Activated CD4-positive, alpha-beta memory T cell treated with anti-CD3 and anti-CD28 coated beads for 36 hours (primary cell): Measurements from ENCODE around the gene OOSP4A. TPM values are rescaled to one million over a fixed set of nuclear protein-coding genes. Genes with fewer than 3 reads are reported as not detected.

Source experiments
- CTCF ChIA-PET: fragments of 350-600 bp; sonication (Branson Sonifier 250); formaldehyde crosslinking; loops from one replicate; lab custom pipeline; 2021; ENCODE audit warnings: antibody characterized with exemption, inconsistent platforms; lab: Charles Lee
- POLR2A ChIA-PET: fragments of 350-600 bp; sonication (Branson Sonifier 250); formaldehyde crosslinking; loops from one replicate; lab custom pipeline; 2021; ENCODE audit warnings: antibody characterized with exemption; lab: Charles Lee
- DNase-seq: peaks from one replicate; pipeline ENCODE4 v3.0.0-alpha.2; 2020
- H3K27ac Mint-ChIP-seq: one replicate; pipeline ENCODE4 v1.8.0; 2021; ENCODE audit warnings: mixed read lengths
- H3K27me3 Mint-ChIP-seq: one replicate; pipeline ENCODE4 v1.8.0; 2021; ENCODE audit warnings: mixed read lengths
- H3K36me3 Mint-ChIP-seq: one replicate; pipeline ENCODE4 v1.8.0; 2021; ENCODE audit warnings: mixed read lengths
- H3K4me1 Mint-ChIP-seq: one replicate; pipeline ENCODE4 v1.8.0; 2021; ENCODE audit warnings: low read depth, mixed read lengths
- H3K4me3 Mint-ChIP-seq: one replicate; pipeline ENCODE4 v1.8.0; 2021; ENCODE audit warnings: mild to moderate bottlenecking, mixed read lengths
- H3K9me3 Mint-ChIP-seq: one replicate; pipeline ENCODE4 v1.8.0; 2021; ENCODE audit warnings: mixed read lengths
- intact Hi-C: fragments of 100-400 bp; cut with micrococcal nuclease; formaldehyde crosslinking; loops from one replicate; pipeline ENCODE4 v1.15.1; 2023
- total RNA-seq, 2 experiments: library from RNA; stranded (reverse); gene quantifications; one replicate each; pipeline ENCODE4 v1.2.3, GENCODE V29; 2021

Gene OOSP4A
- not detected for total RNA-seq

- intact Hi-C loops: no loop called here
- CTCF ChIA-PET: no interaction called here
- no peak for DNase-seq
- POLR2A ChIA-PET: no interaction called here
- no peaks in the 10 kb centered on the region for H3K4me1 Mint-ChIP-seq
- peaks cover 6% of the 10 kb centered on the region for H3K27me3 Mint-ChIP-seq
- no peak within 1 kb of the TSS for H3K4me3 Mint-ChIP-seq
- H3K27ac Mint-ChIP-seq: no peak within 1 kb of the TSS
- no peaks in the 10 kb centered on the region for H3K36me3 Mint-ChIP-seq
- H3K9me3 Mint-ChIP-seq: no peaks in the 10 kb centered on the region
Observed at GRCh38 chr11:59963733-59964132, at the start of gene OOSP4A. Gene OOSP4A (plus strand): TSS chr11:59964033. CDS start chr11:59964033, 0 bp downstream.

- Mint-ChIP-seq H3K27me3 (peaks cover 2% of the 10 kb centered on the region), H3K4me1 (no peaks in the 10 kb centered on the region), H3K36me3 (peaks cover 12% of the 10 kb centered on the region), H3K4me3 (no peak overlapping the region), H3K27ac (no peak overlapping the region), H3K9me3 (peaks cover 41% of the 10 kb centered on the region)
- no peak for DNase-seq
- intact Hi-C loops: loop anchor here (2.0 kb wide), 1 partner anchor 164 kb away; the partner anchor contains the start of gene STX3
- ChIA-PET POLR2A (interaction anchor here (1.1 kb wide), 1 partner anchor 165 kb away, joined by 3 read pairs; no protein-coding TSS in a partner anchor), CTCF (interaction anchor here (0.6 to 1.9 kb wide), 13 partner anchors 11 to 164 kb away, joined by 3 to 27 read pairs (median 5); partner anchors contain the start of genes MRPL16 and STX3)
Observed at GRCh38 chr11:59918480-59918879, 45.4 kb upstream of the OOSP4A start.

DNA sequence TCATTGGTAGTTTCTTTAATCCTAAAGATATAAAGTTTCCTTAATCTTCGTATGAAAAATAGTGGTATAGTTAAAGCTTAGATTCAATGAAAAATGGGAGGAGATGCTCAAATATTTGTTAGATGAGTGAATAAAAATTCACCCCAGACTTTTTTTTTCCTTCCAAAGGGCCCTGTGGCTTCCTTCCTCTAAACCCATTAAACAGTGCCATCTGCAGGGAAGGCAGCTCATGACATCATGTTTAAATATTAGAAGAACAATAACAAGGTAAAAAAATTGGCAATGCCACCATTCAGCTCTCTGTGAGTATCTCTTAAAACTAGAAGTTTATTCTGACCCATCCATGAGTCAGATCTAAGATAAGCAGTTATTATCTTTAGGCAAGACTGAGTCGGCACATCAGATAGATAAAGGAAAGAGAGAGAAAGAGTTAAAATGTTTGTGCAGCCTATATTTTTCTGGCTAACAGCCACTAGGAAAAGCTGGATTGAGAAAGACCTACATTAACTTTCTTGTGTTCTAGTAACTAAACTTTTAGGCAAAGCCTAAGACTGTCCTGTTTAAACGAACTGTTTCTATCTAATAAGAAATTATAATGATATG, 44.7 kb upstream of the OOSP4A start:
- Mint-ChIP-seq H3K4me3 (no peak overlapping the region), H3K27me3 (peaks cover 2% of the 10 kb centered on the region), H3K36me3 (peaks cover 13% of the 10 kb centered on the region), H3K27ac (no peak overlapping the region), H3K4me1 (no peaks in the 10 kb centered on the region), H3K9me3 (peaks cover 46% of the 10 kb centered on the region)
- intact Hi-C loops: loop anchor here (1.0 to 2.0 kb wide), 2 partner anchors 96 to 164 kb away; partner anchors contain the start of gene STX3
- ChIA-PET CTCF (interaction anchor here (0.6 to 1.9 kb wide), 15 partner anchors 10 to 166 kb away, joined by 3 to 27 read pairs (median 5); partner anchors contain the start of genes MRPL16 and STX3), POLR2A (interaction anchor here (1.1 kb wide), 1 partner anchor 165 kb away, joined by 3 read pairs; no protein-coding TSS in a partner anchor)
- DNase-seq: peak; percentile 33

- CTCF ChIA-PET: interaction anchor here (1.5 kb wide), 1 partner anchor 101 kb away, joined by 3 read pairs; no protein-coding TSS in a partner anchor
- H3K36me3 Mint-ChIP-seq: peaks cover 20% of the 10 kb centered on the region
Observed at GRCh38 chr11:59923813-59924212, 40.0 kb upstream of the OOSP4A start.

DNA sequence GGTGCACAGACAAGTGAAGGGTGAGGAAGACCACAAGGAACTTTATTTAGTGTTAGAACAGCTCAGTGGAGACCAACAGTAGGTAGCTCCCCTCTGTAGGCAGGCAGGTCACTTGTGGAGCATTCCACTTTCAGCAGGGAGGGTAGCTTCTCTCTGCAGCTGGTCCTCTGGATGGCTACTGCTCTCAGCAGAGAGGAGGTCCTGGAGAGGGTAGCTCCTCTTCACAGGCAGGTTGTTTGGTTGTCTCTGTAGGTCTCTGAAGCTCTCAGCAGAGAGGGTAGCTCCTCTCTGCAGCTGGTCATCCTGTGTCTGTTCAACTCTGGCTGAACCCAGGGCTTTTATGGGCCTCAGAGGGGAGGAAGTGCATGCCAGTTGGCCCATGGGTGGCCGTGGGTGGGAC, 32.1 kb upstream of the OOSP4A start:
- ChIA-PET POLR2A (no interaction called here), CTCF (no interaction called here)
- intact Hi-C loops: no loop called here
- Mint-ChIP-seq H3K4me1 (no peaks in the 10 kb centered on the region), H3K4me3 (no peak overlapping the region), H3K9me3 (peaks cover 31% of the 10 kb centered on the region), H3K27ac (no peak overlapping the region), H3K27me3 (peaks cover 8% of the 10 kb centered on the region), H3K36me3 (peaks cover 6% of the 10 kb centered on the region)
- no peak for DNase-seq

More at GRCh38 chr11:59923813-59924212, 40.0 kb upstream of the OOSP4A start:
- H3K4me3 Mint-ChIP-seq: no peak overlapping the region
- intact Hi-C loops: no loop called here
- peaks cover 69% of the 10 kb centered on the region for H3K9me3 Mint-ChIP-seq
- POLR2A ChIA-PET: interaction anchor here (0.6 kb wide), 1 partner anchor 168 kb away, joined by 3 read pairs; the partner anchor contains the start of gene STX3
- H3K27ac Mint-ChIP-seq: no peak overlapping the region
- no peaks in the 10 kb centered on the region for H3K4me1 Mint-ChIP-seq
- DNase-seq: no peak
- H3K27me3 Mint-ChIP-seq: peaks cover 8% of the 10 kb centered on the region

- H3K4me1 Mint-ChIP-seq: no peaks in the 10 kb centered on the region
- no peaks in the 10 kb centered on the region for H3K36me3 Mint-ChIP-seq
- H3K4me3 Mint-ChIP-seq: no peak within 1 kb of the TSS
- CTCF ChIA-PET: no interaction called here
- no peak for DNase-seq
- POLR2A ChIA-PET: no interaction called here
- intact Hi-C loops: no loop called here
- no peak within 1 kb of the TSS for H3K27ac Mint-ChIP-seq
- peaks cover 13% of the 10 kb centered on the region for H3K27me3 Mint-ChIP-seq
- H3K9me3 Mint-ChIP-seq: no peaks in the 10 kb centered on the region
Observed at GRCh38 chr11:59938132-59938531, 25.7 kb upstream of the OOSP4A start, which contains the start of gene OOSP1. Gene OOSP1 (plus strand): TSS chr11:59938432. CDS start chr11:59938455, 23 bp downstream.

GRCh38 chr11:59938718-59939117, 25.1 kb upstream of the OOSP4A start:
- DNase-seq: no peak
- CTCF ChIA-PET: no interaction called here
- Mint-ChIP-seq H3K4me1 (no peaks in the 10 kb centered on the region), H3K27me3 (peaks cover 13% of the 10 kb centered on the region), H3K4me3 (no peak overlapping the region), H3K36me3 (no peaks in the 10 kb centered on the region), H3K27ac (no peak overlapping the region), H3K9me3 (no peaks in the 10 kb centered on the region)
- POLR2A ChIA-PET: no interaction called here
- intact Hi-C loops: no loop called here

DNA sequence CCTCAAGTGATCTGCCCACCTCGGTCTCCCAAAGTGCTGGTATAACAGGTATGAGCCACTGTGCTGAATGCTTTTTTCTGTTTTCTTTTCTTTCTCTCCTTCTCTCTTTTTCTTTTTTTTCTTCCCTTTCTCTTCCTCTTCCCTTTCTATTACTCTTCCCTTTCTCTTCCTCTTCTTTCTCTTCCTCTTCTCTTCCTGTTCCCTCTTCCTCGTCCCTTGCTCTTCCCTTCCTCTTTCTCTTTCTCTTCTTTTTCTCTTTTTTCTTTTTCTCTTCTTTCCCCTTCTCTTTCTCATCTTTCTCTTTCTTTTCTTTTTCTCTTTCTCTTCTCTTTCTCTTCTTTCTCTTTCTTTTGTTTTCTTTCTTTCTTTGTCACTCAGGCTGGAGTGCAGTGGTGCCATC, 24.4 kb upstream of the OOSP4A start:
- CTCF ChIA-PET: no interaction called here
- Mint-ChIP-seq H3K27me3 (peaks cover 13% of the 10 kb centered on the region), H3K4me3 (no peak overlapping the region), H3K36me3 (no peaks in the 10 kb centered on the region), H3K4me1 (no peaks in the 10 kb centered on the region), H3K27ac (no peak overlapping the region), H3K9me3 (no peaks in the 10 kb centered on the region)
- no peak for DNase-seq
- POLR2A ChIA-PET: no interaction called here
- intact Hi-C loops: no loop called here

GRCh38 chr11:59941091-59941490, 22.7 kb upstream of the OOSP4A start:
- no peak overlapping the region for H3K4me3 Mint-ChIP-seq
- ChIA-PET CTCF (no interaction called here), POLR2A (no interaction called here)
- DNase-seq: no peak
- H3K9me3 Mint-ChIP-seq: no peaks in the 10 kb centered on the region
- H3K27ac Mint-ChIP-seq: no peak overlapping the region
- H3K27me3 Mint-ChIP-seq: peaks cover 15% of the 10 kb centered on the region
- intact Hi-C loops: no loop called here
- no peaks in the 10 kb centered on the region for H3K36me3 Mint-ChIP-seq
- no peaks in the 10 kb centered on the region for H3K4me1 Mint-ChIP-seq

DNA sequence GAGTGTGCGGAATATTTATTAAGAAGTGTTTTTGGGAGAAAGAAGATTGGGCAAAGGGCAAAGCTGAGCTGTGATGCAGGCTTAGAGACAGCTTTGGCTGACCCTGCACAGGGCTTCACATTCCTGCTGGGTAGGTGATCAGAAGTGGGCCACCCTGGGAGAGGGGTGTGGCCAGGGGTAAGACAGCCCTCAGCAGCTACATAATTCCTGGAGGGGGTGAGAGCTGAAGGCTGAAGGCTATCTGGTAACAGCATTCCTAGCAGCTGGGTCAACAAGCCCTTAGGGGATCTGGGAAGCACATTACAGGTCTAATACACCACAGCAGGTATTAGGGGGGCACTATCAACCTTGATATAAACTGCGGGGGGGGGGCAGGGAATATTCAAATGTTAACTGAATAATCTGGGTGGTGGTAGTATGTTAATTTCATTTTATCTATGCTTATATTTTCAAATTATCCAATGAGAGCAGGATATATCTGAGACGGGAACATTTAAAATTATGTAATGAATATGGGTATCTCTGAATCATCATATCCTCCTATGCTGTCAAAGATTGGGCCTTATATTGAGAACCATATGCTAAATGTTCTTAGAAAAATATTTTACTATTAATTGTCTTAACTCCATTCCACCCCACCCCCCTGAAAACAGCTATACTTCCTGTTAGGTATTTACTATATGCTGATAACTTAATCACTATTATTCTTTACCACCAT, 19.7 kb upstream of the OOSP4A start:
- Mint-ChIP-seq H3K4me3 (no peak overlapping the region), H3K4me1 (no peaks in the 10 kb centered on the region), H3K27ac (no peak overlapping the region), H3K27me3 (peaks cover 24% of the 10 kb centered on the region), H3K9me3 (no peaks in the 10 kb centered on the region), H3K36me3 (no peaks in the 10 kb centered on the region)
- CTCF ChIA-PET: no interaction called here
- intact Hi-C loops: no loop called here
- DNase-seq: no peak
- POLR2A ChIA-PET: no interaction called here

DNA sequence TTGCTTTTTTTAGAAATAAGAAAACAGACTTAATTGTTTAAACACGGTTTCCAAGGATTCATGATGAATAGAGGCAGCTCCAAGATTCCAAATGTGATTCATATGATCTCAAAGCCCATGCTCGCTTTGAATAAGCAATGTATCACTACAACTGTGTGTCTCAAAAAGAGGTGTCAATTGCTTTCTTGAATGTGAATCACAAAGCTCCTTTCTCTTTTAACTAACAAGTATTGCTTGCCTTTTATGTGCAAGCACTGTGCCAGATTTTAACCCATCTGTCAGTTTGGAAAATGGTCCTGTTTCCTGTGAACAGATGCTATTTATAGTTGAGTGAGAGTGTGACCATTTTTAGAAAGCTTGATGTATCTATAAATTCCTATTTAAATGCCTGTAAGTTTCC, 19.1 kb upstream of the OOSP4A start:
- no peak overlapping the region for H3K4me3 Mint-ChIP-seq
- ChIA-PET POLR2A (no interaction called here), CTCF (interaction anchor here (1.1 kb wide), 1 partner anchor 190 kb away, joined by 3 read pairs; no protein-coding TSS in a partner anchor)
- peaks cover 27% of the 10 kb centered on the region for H3K27me3 Mint-ChIP-seq
- DNase-seq: no peak
- H3K27ac Mint-ChIP-seq: no peak overlapping the region
- no peaks in the 10 kb centered on the region for H3K9me3 Mint-ChIP-seq
- H3K36me3 Mint-ChIP-seq: no peaks in the 10 kb centered on the region
- H3K4me1 Mint-ChIP-seq: no peaks in the 10 kb centered on the region
- intact Hi-C loops: no loop called here

DNA sequence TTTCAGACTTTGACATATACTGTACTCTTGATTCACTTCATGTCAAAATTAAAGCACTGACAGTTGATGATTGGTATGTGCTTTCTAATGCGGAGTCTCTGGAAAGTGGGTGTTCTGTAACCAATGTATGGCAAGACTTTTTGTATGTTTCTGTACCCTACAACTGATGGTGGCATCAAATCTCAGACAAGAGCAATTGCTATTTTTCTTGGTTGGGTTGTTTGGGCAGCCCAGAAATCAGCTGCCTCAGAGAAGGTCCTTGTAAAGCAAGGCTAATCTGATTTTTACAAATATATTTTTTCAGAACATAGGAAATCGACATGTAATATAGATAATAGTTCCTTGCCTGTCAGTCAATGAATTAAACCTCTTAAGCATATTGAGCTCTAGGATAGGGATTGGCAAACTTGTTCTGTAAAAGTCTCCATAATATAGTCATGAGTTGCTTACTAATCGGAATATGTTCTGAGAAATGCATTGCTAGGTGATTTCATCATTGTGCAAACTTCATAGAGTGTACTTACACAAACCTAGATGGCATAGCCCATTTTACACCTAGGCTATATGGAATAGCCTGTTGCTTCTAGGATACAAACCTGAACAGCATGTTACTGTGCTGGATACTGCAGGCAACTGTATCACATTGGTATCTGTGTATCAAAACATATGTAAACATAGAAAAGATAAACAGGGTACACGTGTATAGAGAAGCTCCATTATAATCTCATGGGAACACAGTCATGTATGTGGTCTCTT, 10.2 kb upstream of the OOSP4A start:
- ChIA-PET CTCF (no interaction called here), POLR2A (no interaction called here)
- Mint-ChIP-seq H3K4me3 (no peak overlapping the region), H3K27me3 (peaks cover 17% of the 10 kb centered on the region), H3K9me3 (no peaks in the 10 kb centered on the region), H3K36me3 (no peaks in the 10 kb centered on the region), H3K4me1 (no peaks in the 10 kb centered on the region), H3K27ac (no peak overlapping the region)
- intact Hi-C loops: no loop called here
- DNase-seq: no peak
